CD4-positive, alpha-beta T cell treated with Interferon alpha-2 for 1 hour (primary cell): ENCODE data around the gene VIPR1.

ENCODE experiments used
- DNase-seq, 2 donors: peaks; one replicate each; pipeline ENCODE4 v3.0.0-alpha.2; 2020 to 2022

VIPR1 gene

DNA sequence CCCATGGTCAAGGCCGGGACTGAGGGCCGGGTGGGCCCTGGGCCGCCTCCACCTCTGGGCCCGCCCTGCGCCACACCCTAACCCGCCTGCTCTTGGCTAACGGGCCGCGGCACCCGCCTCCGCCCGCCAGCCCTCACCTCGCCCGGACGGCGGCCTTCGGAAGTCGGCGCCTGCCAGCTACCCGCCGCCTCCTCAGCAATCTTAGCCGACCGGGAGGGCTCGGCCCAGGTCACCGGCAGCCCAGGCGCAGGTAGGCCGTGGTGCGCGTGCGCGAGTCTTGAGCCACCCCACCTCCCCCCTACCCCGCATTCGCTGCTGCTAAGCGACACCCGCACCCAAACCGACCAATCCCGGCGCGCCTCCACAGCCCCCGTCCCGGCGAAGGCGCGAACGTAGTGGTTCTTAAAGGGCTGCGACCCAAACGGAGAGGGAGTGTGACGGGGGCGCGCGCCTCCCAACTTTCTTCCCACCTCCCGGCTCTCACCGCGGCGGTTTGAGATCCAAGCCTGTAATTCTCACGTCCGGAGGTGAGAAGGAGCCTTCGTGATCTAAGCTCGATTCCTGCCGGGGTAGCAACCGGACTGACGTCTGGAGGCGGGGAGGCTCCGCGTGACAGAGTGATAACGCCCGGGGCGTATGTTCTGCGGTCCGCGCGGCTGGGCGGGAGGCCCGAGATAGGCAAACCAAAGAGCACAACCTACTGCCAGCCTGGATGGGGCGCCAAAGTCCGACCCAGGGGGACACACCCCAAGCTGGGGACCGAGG is 79.4 kb downstream of the VIPR1 start, which contains the start of gene SEC22C:
Gene SEC22C, minus strand, starts transcription at position 259 of the 765 bp plus-strand sequence. CDS start 12,921 bp downstream, outside the sequence.
- peak; percentile 94 to 96 for DNase-seq

DNA sequence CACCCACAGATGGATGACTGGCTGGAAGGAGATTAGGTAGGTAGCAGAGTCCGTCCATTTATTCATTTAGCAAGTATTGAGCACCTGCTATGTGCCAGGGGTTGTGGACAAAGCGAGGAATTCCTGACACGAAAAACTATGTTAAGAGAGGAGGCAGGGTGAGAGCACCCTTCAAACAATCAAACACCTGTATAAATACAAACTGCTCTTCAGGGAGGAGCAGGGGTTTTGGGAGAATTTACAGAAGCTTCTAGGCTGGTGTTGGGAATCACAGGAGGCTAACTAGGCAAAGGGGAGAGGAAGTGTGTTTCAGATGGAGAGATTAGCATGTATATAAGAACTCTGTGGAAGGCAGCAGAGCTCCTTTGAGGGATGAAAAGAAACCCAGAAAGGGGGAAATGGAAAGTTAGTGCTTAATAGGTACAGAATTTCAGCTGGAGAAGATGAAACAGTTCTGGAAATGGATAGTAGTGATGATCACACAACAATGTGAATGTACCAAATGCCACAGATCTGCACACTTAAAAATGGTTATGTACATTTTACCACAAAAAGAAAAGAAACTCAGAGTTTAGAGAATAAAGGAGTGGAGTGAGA is 80.1 kb downstream of the VIPR1 start:
- DNase-seq: no peak
